ENCODE measurements around the gene CCNB3.

Gene CCNB3

GRCh38 chrX:50372966-50373365 lies 168.4 kb downstream of the CCNB3 start:
- DNase-seq, result no peak

- no peak for DNase-seq
Measured at GRCh38 chrX:50375481-50376267, 171.1 kb downstream of the CCNB3 start.

GRCh38 chrX:50381729-50382415 lies 177.3 kb downstream of the CCNB3 start:
- DNase-seq, result no peak

GRCh38 chrX:50386520-50386919 lies 182.0 kb downstream of the CCNB3 start:
- DNase-seq, result no peak

GRCh38 chrX:50393902-50394301 lies 189.3 kb downstream of the CCNB3 start:
- DNase-seq, result no peak
